Endothelial cell of umbilical vein (primary cell): Measurements from ENCODE around the gene NAV2. TPM values are rescaled to one million over a fixed set of nuclear protein-coding genes. Genes with fewer than 3 reads are reported as not detected.

Experiments
- BruUV-seq: library from RNA; stranded (reverse); fragments of 400-500 nt; replicated peaks from 2 replicates; lab custom pipeline; 2021; lab: Mats Ljungman, UMichigan
- CTCF ChIA-PET: fragments of 300-600, 350-600 bp; sonication (Branson Sonifier 250); formaldehyde crosslinking; loops from one replicate; lab custom pipeline; 2021; ENCODE audit warnings: antibody characterized with exemption, inconsistent platforms; lab: Charles Lee
- POLR2A ChIA-PET: fragments of 300-600, 350-600 bp; sonication (Branson Sonifier 250); formaldehyde crosslinking; loops from one replicate; lab custom pipeline; 2021; ENCODE audit warnings: antibody characterized with exemption, inconsistent platforms; lab: Charles Lee
- DNase-seq: peaks from one replicate; pipeline ENCODE4 v3.0.0-alpha.2; 2011; ENCODE audit warnings: low read depth, low spot score
- FAIRE-seq: peaks from 2 replicates; lab custom pipeline; 2011; peaks lifted over from hg19 to GRCh38; lab: Jason Lieb, UNC
- H2AFZ ChIP-seq: 2 replicates; pipeline ENCODE4 v1.6.0; 2012; ENCODE audit warnings: low read depth, low read length, control low read depth, inconsistent platforms
- H3K27ac ChIP-seq: 2 replicates; pipeline ENCODE4 v1.5.1; 2011; ENCODE audit warnings: low read depth, mild to moderate bottlenecking, control low read depth, low read length, moderate library complexity; ENCODE audit not compliant: insufficient read depth
- H3K27me3 ChIP-seq, 2 experiments: 2 replicates each; pipeline versions ENCODE4 v1.6.0 to v1.6.1; 2011; ENCODE audit warnings: low read length in 2 of 2, mixed read lengths in 1 of 2; ENCODE audit not compliant: control insufficient read depth in 2 of 2, insufficient read depth in 2 of 2
- H3K36me3 ChIP-seq, 2 experiments: 2 replicates in 1 of 2; 3 replicates in 1 of 2; pipeline ENCODE4 v1.5.1; 2011; ENCODE audit warnings: low read length in 2 of 2, mild to moderate bottlenecking in 1 of 2, moderate library complexity in 1 of 2; ENCODE audit not compliant: control insufficient read depth in 2 of 2, insufficient read depth in 2 of 2; ENCODE audit errors: extremely low read depth in 1 of 2
- H3K4me1 ChIP-seq: 3 replicates; pipeline ENCODE4 v1.5.1; 2011; ENCODE audit warnings: mild to moderate bottlenecking, low read length; ENCODE audit not compliant: control insufficient read depth, insufficient read depth; ENCODE audit errors: extremely low read depth
- H3K4me2 ChIP-seq: 2 replicates; pipeline ENCODE4 v1.6.1; 2011; ENCODE audit warnings: low read length, control low read depth, mixed read lengths; ENCODE audit not compliant: insufficient read depth
- H3K4me3 ChIP-seq, 3 experiments: fragments of 200-600 bp in 1 of 3; sonication (generic), shearing (Covaris generic) in 1 of 3; replicated peaks in 1 of 3; 2 replicates each; pipeline ENCODE4 v1.5.1; 2011 to 2016; ENCODE audit warnings: control low read depth in 3 of 3, low read length in 3 of 3, mild to moderate bottlenecking in 2 of 3, inconsistent platforms in 1 of 3, low read depth in 1 of 3, moderate library complexity in 1 of 3; ENCODE audit not compliant: insufficient read depth in 1 of 3
- H3K79me2 ChIP-seq: 2 replicates; pipeline ENCODE4 v1.6.0; 2012; ENCODE audit warnings: low read length, inconsistent platforms; ENCODE audit not compliant: control insufficient read depth, insufficient read depth
- H3K9ac ChIP-seq: replicated peaks from 2 replicates; pipeline ENCODE3; 2011; ENCODE audit warnings: low read length, control low read depth; ENCODE audit not compliant: insufficient read depth; ENCODE audit errors: extremely low read depth
- H3K9me1 ChIP-seq: replicated peaks from 3 replicates; pipeline ENCODE4 v1.6.0; 2011; ENCODE audit warnings: mild to moderate bottlenecking, low read length; ENCODE audit not compliant: control insufficient read depth, insufficient read depth; ENCODE audit errors: extremely low read depth
- H3K9me3 ChIP-seq: replicated peaks from 2 replicates; pipeline ENCODE4 v1.5.1; 2012; ENCODE audit warnings: low read length, inconsistent platforms; ENCODE audit not compliant: control insufficient read depth, insufficient read depth
- H4K20me1 ChIP-seq: replicated peaks from 2 replicates; pipeline ENCODE3; 2011; ENCODE audit warnings: mild to moderate bottlenecking, low read length; ENCODE audit not compliant: control insufficient read depth, insufficient read depth; ENCODE audit errors: extremely low read depth
- CTCF ChIP-seq, 2 donors: IDR thresholded peaks; 1 replicate in 1 of 2; 2 replicates in 1 of 2; pipeline ENCODE4 v1.5.1; 2011; ENCODE audit warnings: low read length in 2 of 2, mild to moderate bottlenecking in 2 of 2, moderate library complexity in 2 of 2, control low read depth in 1 of 2, inconsistent platforms in 1 of 2, low read depth in 1 of 2; ENCODE audit not compliant: insufficient read depth in 1 of 2; ENCODE audit errors: extremely low read depth in 1 of 2
- EZH2 ChIP-seq: IDR thresholded peaks from 2 replicates; pipeline ENCODE4 v1.6.1; 2012; ENCODE audit warnings: borderline replicate concordance, low read depth, mild to moderate bottlenecking, moderate library complexity, low read length, inconsistent platforms; ENCODE audit not compliant: severe bottlenecking
- FOS ChIP-seq: IDR thresholded peaks from 2 replicates; pipeline ENCODE4 v1.6.1; 2011; ENCODE audit warnings: mild to moderate bottlenecking, low read length, moderate library complexity, borderline replicate concordance; ENCODE audit not compliant: insufficient read depth
- JUN ChIP-seq: IDR thresholded peaks from 2 replicates; pipeline ENCODE4 v1.6.1; 2011; ENCODE audit warnings: borderline replicate concordance, low read depth; ENCODE audit not compliant: insufficient read length, insufficient read depth
- MAX ChIP-seq: IDR thresholded peaks from 2 replicates; pipeline ENCODE4 v1.6.1; 2011; ENCODE audit not compliant: insufficient read depth, insufficient read length
- dilution Hi-C: fragments of 300-500 bp; cut with MboI; formaldehyde crosslinking; loops from one replicate; pipeline ENCODE4 v1.15.0; 2019; ENCODE audit warnings: low sequenced_read_pairs; ENCODE audit not compliant: extremely low pct_ligation_motif_present
- intact Hi-C: fragments of 100-400 bp; cut with micrococcal nuclease; formaldehyde crosslinking; loops from one replicate; pipeline ENCODE4 v1.10.0; 2022
- polyA plus RNA-seq, 4 experiments: library from polyadenylated mRNA; depleted of rRNA in 3 of 4; stranded (reverse) in 3 of 4; unstranded in 1 of 4; fragments of >200 nt; gene quantifications; 2 replicates each; pipeline versions ENCODE4 v1.2.1 to v1.2.3, GENCODE V29; 2011 to 2012; ENCODE audit warnings: missing spikeins in 1 of 4
- total RNA-seq: library from RNA; stranded (reverse); gene quantifications from 2 replicates; pipeline ENCODE4 v1.2.3, GENCODE V29; 2021

Gene NAV2
- total and polyA plus RNA-seq, 2 donors (not counting 3 experiments of a cell fraction or from before 2014, with no cell fraction given), result 10.9 to 68.0 TPM

- no peak for FAIRE-seq
- no peak overlapping the region for H3K9ac ChIP-seq
- H3K27me3 ChIP-seq, result no peaks in the 10 kb centered on the region
- no peak overlapping the region for H2AFZ ChIP-seq
- H4K20me1 ChIP-seq, result no peaks in the 10 kb centered on the region
- H3K79me2 ChIP-seq, result peaks cover 9% of the 10 kb centered on the region
- CTCF ChIA-PET, result interaction anchor here (0.6 to 9.4 kb wide), 9 partner anchors 12 to 834 kb away, joined by 3 to 91 read pairs (median 3); no protein-coding TSS in a partner anchor
- no peaks in the 10 kb centered on the region for H3K36me3 ChIP-seq
- H3K27ac ChIP-seq, result no peak overlapping the region
- TF ChIP-seq EZH2, result no peak
- TF ChIP-seq CTCF (IDR thresholded peaks at IDR 0.05; ENCODE audit: extremely low read depth in 1 of 2, insufficient read depth in 1 of 2, low read depth in 1 of 2, low read length in 2 of 2), result peak; percentile 39 to 49
- no peak for TF ChIP-seq JUN
- TF ChIP-seq MAX, result no peak
- no peak for TF ChIP-seq FOS
- no peaks in the 10 kb centered on the region for H3K9me3 ChIP-seq
- no peak overlapping the region for H3K4me2 ChIP-seq
- BruUV-seq, result no TSS peak
- H3K4me1 ChIP-seq, result no peaks in the 10 kb centered on the region
- intact Hi-C loops, result loop anchor here (1.0 to 10.0 kb wide), 9 partner anchors 33 to 705 kb away; no protein-coding TSS in a partner anchor
- DNase-seq, result peak; percentile 63
- POLR2A ChIA-PET, result no interaction called here
- dilution Hi-C loops, result no loop called here
- no peak overlapping the region for H3K4me3 ChIP-seq
- H3K9me1 ChIP-seq, result no peaks in the 10 kb centered on the region
Measured at GRCh38 chr11:19905280-19905853, 192.7 kb downstream of the NAV2 start.
